H1 (cell line): ENCODE results near the gene L3MBTL1. TPM values are rescaled to one million over a fixed set of nuclear protein-coding genes. Genes with fewer than 3 reads are reported as not detected.

Experiments used
- CTCF ChIA-PET: fragments of 300-600 bp; sonication (Branson Sonifier 250); formaldehyde crosslinking; loops from one replicate; lab custom pipeline; 2021; ENCODE audit not compliant: partially characterized antibody; lab: Charles Lee
- POLR2A ChIA-PET: fragments of 300-600 bp; sonication (Branson Sonifier 250); formaldehyde crosslinking; loops from one replicate; lab custom pipeline; 2021; ENCODE audit warnings: inconsistent platforms; ENCODE audit not compliant: partially characterized antibody; lab: Charles Lee
- DNase-seq, 2 experiments: peaks; one replicate each; pipeline versions ENCODE4 v3.0.0 to v3.0.0-alpha.2; 2010 to 2022; ENCODE audit warnings: low spot score in 2 of 2, low read depth in 1 of 2, mixed read lengths in 1 of 2
- FAIRE-seq: peaks from 2 replicates; lab custom pipeline; 2011; peaks lifted over from hg19 to GRCh38; lab: Jason Lieb, UNC
- H2AFZ ChIP-seq: 2 replicates; pipeline ENCODE4 v1.8.1; 2012; ENCODE audit warnings: low read length, inconsistent platforms
- H2AK5ac ChIP-seq: 2 replicates; pipeline ENCODE4 v1.6.1; 2013; ENCODE audit warnings: low read depth, low read length
- H2BK120ac ChIP-seq: replicated peaks from 2 replicates; pipeline ENCODE3; 2013; ENCODE audit warnings: low read depth, low read length, inconsistent platforms
- H2BK12ac ChIP-seq: 2 replicates; pipeline ENCODE4 v1.6.1; 2013; ENCODE audit warnings: low read depth, low read length
- H2BK15ac ChIP-seq: 2 replicates; pipeline ENCODE4 v1.6.1; 2013; ENCODE audit warnings: low read length
- H2BK20ac ChIP-seq: 2 replicates; pipeline ENCODE4 v1.6.1; 2013; ENCODE audit warnings: low read length
- H2BK5ac ChIP-seq: 2 replicates; pipeline ENCODE4 v1.6.1; 2013; ENCODE audit warnings: low read depth, low read length
- H3K14ac ChIP-seq: 2 replicates; pipeline ENCODE4 v1.6.1; 2013; ENCODE audit warnings: inconsistent platforms; ENCODE audit not compliant: insufficient read length
- H3K18ac ChIP-seq: 2 replicates; pipeline ENCODE4 v1.6.1; 2013; ENCODE audit warnings: low read length; ENCODE audit errors: extremely low read depth
- H3K23ac ChIP-seq: 2 replicates; pipeline ENCODE4 v1.6.1; 2013; ENCODE audit warnings: inconsistent platforms; ENCODE audit not compliant: insufficient read length
- H3K23me2 ChIP-seq: 2 replicates; pipeline ENCODE4 v1.6.1; 2013; ENCODE audit warnings: low read depth, low read length
- H3K27ac ChIP-seq: 2 replicates; pipeline ENCODE4 v1.6.1; 2011; ENCODE audit warnings: low read depth, low read length, inconsistent platforms
- H3K27me3 ChIP-seq, 4 experiments: replicated peaks in 1 of 4; 1 replicate in 1 of 4; 2 replicates in 3 of 4; pipeline versions ENCODE4 v1.6.1 to v1.8.1; 2011 to 2013; ENCODE audit warnings: low read length in 3 of 4, mild to moderate bottlenecking in 3 of 4, inconsistent platforms in 2 of 4, mixed read lengths in 2 of 4, moderate library complexity in 1 of 4; ENCODE audit not compliant: control insufficient read depth in 3 of 4, insufficient read depth in 3 of 4; ENCODE audit errors: extremely low read depth in 1 of 4
- H3K36me3 ChIP-seq, 4 experiments: 2 replicates each; pipeline versions ENCODE4 v1.6.1 to v1.8.1; 2011 to 2013; ENCODE audit warnings: mild to moderate bottlenecking in 4 of 4, low read length in 3 of 4, moderate library complexity in 2 of 4, control low read depth in 1 of 4, inconsistent platforms in 1 of 4; ENCODE audit not compliant: insufficient read depth in 4 of 4, control insufficient read depth in 2 of 4
- H3K4ac ChIP-seq: replicated peaks from 2 replicates; pipeline ENCODE3; 2013; ENCODE audit warnings: low read length, low read depth, mixed read lengths, inconsistent platforms; ENCODE audit not compliant: insufficient read length
- H3K4me1 ChIP-seq, 4 experiments: replicated peaks in 1 of 4; 1 replicate in 1 of 4; 2 replicates in 3 of 4; pipeline versions ENCODE4 v1.6.1 to v1.8.1; 2011 to 2013; ENCODE audit warnings: low read length in 3 of 4, inconsistent platforms in 2 of 4, mixed read lengths in 1 of 4; ENCODE audit not compliant: insufficient read depth in 4 of 4, control insufficient read depth in 3 of 4
- H3K4me2 ChIP-seq, 2 experiments: 2 replicates each; pipeline versions ENCODE4 v1.6.1 to v1.8.1; 2011 to 2013; ENCODE audit warnings: low read depth in 2 of 2, low read length in 2 of 2, control low read depth in 1 of 2, inconsistent platforms in 1 of 2, mild to moderate bottlenecking in 1 of 2; ENCODE audit not compliant: insufficient read depth in 1 of 2
- H3K4me3 ChIP-seq, 4 experiments: fragments of 200-600, 300-600 bp in 1 of 4; sonication (generic), shearing (Covaris generic), sonication (Bioruptor Twin) in 1 of 4; 2 replicates each; pipeline versions ENCODE4 v1.5.1 to v1.8.1; 2011 to 2016; ENCODE audit warnings: low read length in 4 of 4, low read depth in 3 of 4, control low read depth in 2 of 4, inconsistent platforms in 2 of 4, mild to moderate bottlenecking in 2 of 4, mixed read lengths in 1 of 4, moderate library complexity in 1 of 4; ENCODE audit not compliant: insufficient read depth in 2 of 4; ENCODE audit errors: extremely low read depth in 1 of 4
- H3K56ac ChIP-seq: replicated peaks from 2 replicates; pipeline ENCODE3; 2013; ENCODE audit warnings: low read depth, mild to moderate bottlenecking, mixed read lengths, low read length, inconsistent platforms; ENCODE audit not compliant: insufficient read length
- H3K79me1 ChIP-seq: 2 replicates; pipeline ENCODE4 v1.6.1; 2013; ENCODE audit warnings: low read depth, low read length, control low read depth
- H3K79me2 ChIP-seq, 2 experiments: 2 replicates each; pipeline versions ENCODE4 v1.6.1 to v1.8.1; 2012 to 2013; ENCODE audit warnings: low read length in 2 of 2, mild to moderate bottlenecking in 2 of 2, inconsistent platforms in 1 of 2; ENCODE audit not compliant: insufficient read depth in 2 of 2, control insufficient read depth in 1 of 2
- H3K9ac ChIP-seq, 4 experiments: replicated peaks in 1 of 4; 1 replicate in 1 of 4; 2 replicates in 3 of 4; pipeline versions ENCODE4 v1.6.1 to v1.8.1; 2011 to 2013; ENCODE audit warnings: low read depth in 3 of 4, low read length in 3 of 4, control low read depth in 2 of 4, mild to moderate bottlenecking in 2 of 4, moderate library complexity in 2 of 4, inconsistent platforms in 1 of 4; ENCODE audit errors: extremely low read depth in 1 of 4
- H3K9me3 ChIP-seq, 2 experiments: 2 replicates each; pipeline versions ENCODE4 v1.6.1 to v1.8.1; 2012 to 2013; ENCODE audit warnings: mild to moderate bottlenecking in 2 of 2, moderate library complexity in 2 of 2, control low read depth in 1 of 2, inconsistent platforms in 1 of 2, low read depth in 1 of 2, low read length in 1 of 2, mixed read lengths in 1 of 2; ENCODE audit not compliant: insufficient read depth in 2 of 2
- H4K20me1 ChIP-seq, 2 experiments: replicated peaks in 1 of 2; 2 replicates each; pipeline versions ENCODE3 to v1.8.1; 2011 to 2013; ENCODE audit warnings: inconsistent platforms in 2 of 2, low read length in 2 of 2, mild to moderate bottlenecking in 1 of 2; ENCODE audit not compliant: insufficient read depth in 2 of 2, control insufficient read depth in 1 of 2
- H4K5ac ChIP-seq: 2 replicates; pipeline ENCODE4 v1.6.1; 2013; ENCODE audit warnings: low read length, low read depth, mixed read lengths, inconsistent platforms; ENCODE audit not compliant: insufficient read length
- H4K8ac ChIP-seq: 2 replicates; pipeline ENCODE4 v1.8.0; 2013; ENCODE audit warnings: mild to moderate bottlenecking, moderate library complexity, low read length, inconsistent platforms; ENCODE audit not compliant: insufficient read depth; ENCODE audit errors: extremely low read depth
- H4K91ac ChIP-seq: replicated peaks from 2 replicates; pipeline ENCODE3; 2013; ENCODE audit warnings: low read length, mixed read lengths, inconsistent platforms; ENCODE audit not compliant: insufficient read length
- EP300 ChIP-seq, 2 experiments: IDR thresholded peaks; 1 replicate in 1 of 2; 2 replicates in 1 of 2; pipeline ENCODE4 v1.6.1; 2011 to 2012; ENCODE audit warnings: low read depth in 2 of 2, low read length in 2 of 2, mild to moderate bottlenecking in 2 of 2, borderline replicate concordance in 1 of 2, inconsistent platforms in 1 of 2, moderate library complexity in 1 of 2
- RAD21 ChIP-seq, 2 experiments: IDR thresholded peaks in 1 of 2; conservative IDR thresholded peaks in 1 of 2; 2 replicates each; pipeline ENCODE4 v1.6.1; 2011; ENCODE audit warnings: low read depth in 2 of 2, low read length in 2 of 2, improper control_type of control experiment in 1 of 2, inconsistent platforms in 1 of 2, mild to moderate bottlenecking in 1 of 2, moderate library complexity in 1 of 2
- WGBS, 2 experiments: shearing (Covaris generic) in 1 of 2; methylation state at CpG; one replicate each; pipeline versions ENCODE4 v1.1.6 to v1.1.7; 2013 to 2015; ENCODE audit warnings: low lambda C conversion rate in 2 of 2, mixed read lengths in 2 of 2, inconsistent platforms in 1 of 2, low coverage in 1 of 2, missing lambda C conversion rate in 1 of 2; ENCODE audit not compliant: insufficient replicate concordance in 2 of 2, insufficient coverage in 1 of 2, insufficient read length in 1 of 2; ENCODE audit errors: extremely low coverage in 1 of 2, missing lambda C conversion rate in 1 of 2; 5-methylcytosine and 5-hydroxymethylcytosine counted together
- polyA plus RNA-seq, 7 experiments: library from polyadenylated mRNA; depleted of rRNA in 3 of 7; stranded (reverse) in 5 of 7; unstranded in 2 of 7; fragments of >200 nt in 5 of 7; fragments of 200-250 nt in 2 of 7; gene quantifications; 1 replicate in 5 of 7; 2 replicates in 1 of 7; 4 replicates in 1 of 7; pipeline versions ENCODE4 v1.2.1 to v1.2.3, GENCODE V29; 2011 to 2013; ENCODE audit warnings: missing spikeins in 2 of 7, mixed read lengths in 2 of 7
- total RNA-seq: library from RNA; stranded (reverse); fragmentation: NEBNext Ultra II Directional; extraction: Animal tissue kit (Norgen Biotek cat#: 25700); gene quantifications from 2 replicates; pipeline ENCODE4 v1.2.1, GENCODE V29; 2021

L3MBTL1 gene
- total and polyA plus RNA-seq, 2 of the 8 experiments (the other 6 are each of a cell fraction or from before 2014, with no cell fraction given): 11.9 to 17.0 TPM

DNA sequence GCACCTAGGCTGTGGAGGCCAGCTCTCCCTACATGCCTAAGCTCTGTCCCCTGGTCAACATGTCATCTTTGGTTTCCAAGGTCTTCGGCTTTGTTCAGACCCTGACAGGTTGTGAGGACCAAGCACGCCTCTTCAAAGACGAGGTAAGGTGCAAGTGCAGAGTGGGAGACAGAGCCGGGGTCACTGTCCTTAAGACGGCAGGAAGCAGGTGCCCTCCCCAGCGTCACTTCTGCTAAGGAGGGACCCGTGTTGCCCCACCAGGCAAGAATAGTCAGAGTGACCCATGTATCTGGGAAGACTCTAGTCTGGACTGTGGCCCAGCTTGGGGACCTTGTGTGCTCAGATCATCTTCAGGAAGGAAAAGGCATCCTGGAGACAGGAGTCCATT lies 33.2 kb downstream of the L3MBTL1 start:
- FAIRE-seq (no peak), DNase-seq (no peak)
- peaks cover 0 to 14% (median 2%) of the 10 kb centered on the region in 4 experiments; a peak in 4 of 8 replicates for H3K36me3 ChIP-seq
- no peak overlapping the region for H4K8ac ChIP-seq
- no peak overlapping the region for H3K4me3 ChIP-seq
- H3K14ac ChIP-seq: no peak overlapping the region
- H3K4me2 ChIP-seq: no peak overlapping the region
- no peak overlapping the region for H3K4ac ChIP-seq
- H3K9me3 ChIP-seq: no peaks in the 10 kb centered on the region
- H3K18ac ChIP-seq: no peak overlapping the region
- ChIA-PET POLR2A (interaction anchor here (0.9 to 1.0 kb wide), 2 partner anchors 31 to 127 kb away, joined by 3 read pairs; no protein-coding TSS in a partner anchor), CTCF (interaction anchor here (0.6 to 6.5 kb wide), 6 partner anchors 9 to 150 kb away, joined by 3 to 54 read pairs (median 30); no protein-coding TSS in a partner anchor)
- H3K9ac ChIP-seq: no peak overlapping the region
- H3K79me1 ChIP-seq: no peaks in the 10 kb centered on the region
- no peak overlapping the region for H2BK12ac ChIP-seq
- H3K23ac ChIP-seq: no peak overlapping the region
- no peak overlapping the region for H4K5ac ChIP-seq
- no peaks in the 10 kb centered on the region for H3K23me2 ChIP-seq
- H2AFZ ChIP-seq: no peak overlapping the region
- no peak overlapping the region for H4K91ac ChIP-seq
- H2BK120ac ChIP-seq: no peak overlapping the region
- H3K56ac ChIP-seq: no peak overlapping the region
- H3K79me2 ChIP-seq: no peaks in the 10 kb centered on the region
- H4K20me1 ChIP-seq: peaks cover 2% of the 10 kb centered on the region in 2 experiments
- TF ChIP-seq RAD21 (IDR thresholded peaks at IDR 0.05 in 1 of 2, conservative IDR thresholded peaks at IDR 0.05 in 1 of 2; ENCODE audit: low read depth in 2 of 2, low read length in 2 of 2) (no peak), EP300 (IDR thresholded peaks at IDR 0.05; ENCODE audit: borderline replicate concordance in 1 of 2, low read depth in 2 of 2, low read length in 2 of 2) (no peak)
- no peak overlapping the region for H2BK15ac ChIP-seq
- H2BK20ac ChIP-seq: no peak overlapping the region
- no peak overlapping the region for H2BK5ac ChIP-seq
- H2AK5ac ChIP-seq: no peak overlapping the region
- no peaks in the 10 kb centered on the region for H3K4me1 ChIP-seq
- H3K27me3 ChIP-seq: no peaks in the 10 kb centered on the region
- H3K27ac ChIP-seq: no peak overlapping the region
- 93% methylated on average over 7 of the region's 7 CpGs; no CpG with 5 or more reads in 1 of the 2 experiments for WGBS, 2 experiments
